ENCODE results near the gene REL. TPM values are rescaled to one million over a fixed set of nuclear protein-coding genes. Genes with fewer than 3 reads are reported as not detected.

Gene REL
- total RNA-seq, 1 experiment from 2014 or later, result 10.2 TPM

DNA sequence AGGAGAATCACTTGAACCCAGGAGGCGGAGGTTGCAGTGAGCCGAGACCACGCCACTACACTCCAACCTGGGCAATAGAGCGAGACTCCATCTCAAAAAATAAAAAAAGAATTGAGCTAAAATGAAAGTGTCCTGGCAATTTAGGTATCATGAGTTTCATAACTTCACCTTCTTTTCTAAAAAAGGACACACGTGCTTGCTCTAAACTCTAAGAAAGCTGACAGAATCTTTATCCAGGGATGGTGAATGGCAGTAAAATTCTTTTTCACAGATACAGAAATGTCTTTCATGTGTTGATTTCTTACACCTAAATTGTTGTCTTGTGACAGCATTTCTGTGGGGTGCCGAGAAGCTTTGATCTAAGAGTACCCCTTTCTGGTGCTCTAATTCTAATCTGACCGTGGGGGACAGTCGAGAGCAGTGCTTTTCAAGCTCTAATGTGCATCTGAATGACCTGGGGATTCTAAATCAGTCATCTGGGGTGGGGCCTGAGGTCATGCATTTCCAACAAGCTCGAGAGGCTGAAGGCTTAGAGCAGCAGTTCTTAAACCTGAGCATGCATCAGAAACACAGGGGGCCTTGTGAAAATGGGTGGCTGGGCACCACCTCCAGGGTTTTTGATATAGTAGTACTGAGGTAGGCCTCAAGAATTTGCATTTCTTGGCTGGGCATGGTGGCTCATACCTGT lies 42.1 kb upstream of the REL start:
- no peak for TF ChIP-seq SP1 (IDR thresholded peaks at IDR 0.05; ENCODE audit: low read depth)
- no peak for TF ChIP-seq JUND (IDR thresholded peaks at IDR 0.05)
- TF ChIP-seq ZFX (IDR thresholded peaks at IDR 0.05), result no peak
- no peak for TF ChIP-seq POLR2AphosphoS5 (IDR thresholded peaks at IDR 0.05; ENCODE audit: low read depth, low read length)
- TF ChIP-seq CBX3 (IDR thresholded peaks at IDR 0.05; ENCODE audit: low read depth), result no peak
- TF ChIP-seq, protein P1, sequence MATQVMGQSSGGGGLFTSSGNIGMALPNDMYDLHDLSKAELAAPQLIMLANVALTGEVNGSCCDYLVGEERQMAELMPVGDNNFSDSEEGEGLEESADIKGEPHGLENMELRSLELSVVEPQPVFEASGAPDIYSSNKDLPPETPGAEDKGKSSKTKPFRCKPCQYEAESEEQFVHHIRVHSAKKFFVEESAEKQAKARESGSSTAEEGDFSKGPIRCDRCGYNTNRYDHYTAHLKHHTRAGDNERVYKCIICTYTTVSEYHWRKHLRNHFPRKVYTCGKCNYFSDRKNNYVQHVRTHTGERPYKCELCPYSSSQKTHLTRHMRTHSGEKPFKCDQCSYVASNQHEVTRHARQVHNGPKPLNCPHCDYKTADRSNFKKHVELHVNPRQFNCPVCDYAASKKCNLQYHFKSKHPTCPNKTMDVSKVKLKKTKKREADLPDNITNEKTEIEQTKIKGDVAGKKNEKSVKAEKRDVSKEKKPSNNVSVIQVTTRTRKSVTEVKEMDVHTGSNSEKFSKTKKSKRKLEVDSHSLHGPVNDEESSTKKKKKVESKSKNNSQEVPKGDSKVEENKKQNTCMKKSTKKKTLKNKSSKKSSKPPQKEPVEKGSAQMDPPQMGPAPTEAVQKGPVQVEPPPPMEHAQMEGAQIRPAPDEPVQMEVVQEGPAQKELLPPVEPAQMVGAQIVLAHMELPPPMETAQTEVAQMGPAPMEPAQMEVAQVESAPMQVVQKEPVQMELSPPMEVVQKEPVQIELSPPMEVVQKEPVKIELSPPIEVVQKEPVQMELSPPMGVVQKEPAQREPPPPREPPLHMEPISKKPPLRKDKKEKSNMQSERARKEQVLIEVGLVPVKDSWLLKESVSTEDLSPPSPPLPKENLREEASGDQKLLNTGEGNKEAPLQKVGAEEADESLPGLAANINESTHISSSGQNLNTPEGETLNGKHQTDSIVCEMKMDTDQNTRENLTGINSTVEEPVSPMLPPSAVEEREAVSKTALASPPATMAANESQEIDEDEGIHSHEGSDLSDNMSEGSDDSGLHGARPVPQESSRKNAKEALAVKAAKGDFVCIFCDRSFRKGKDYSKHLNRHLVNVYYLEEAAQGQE (IDR thresholded peaks at IDR 0.05; ENCODE audit: low read depth), result no peak
- no peak for TF ChIP-seq FOSL1 (IDR thresholded peaks at IDR 0.05; ENCODE audit: low read depth)
- TF ChIP-seq, protein P2, sequence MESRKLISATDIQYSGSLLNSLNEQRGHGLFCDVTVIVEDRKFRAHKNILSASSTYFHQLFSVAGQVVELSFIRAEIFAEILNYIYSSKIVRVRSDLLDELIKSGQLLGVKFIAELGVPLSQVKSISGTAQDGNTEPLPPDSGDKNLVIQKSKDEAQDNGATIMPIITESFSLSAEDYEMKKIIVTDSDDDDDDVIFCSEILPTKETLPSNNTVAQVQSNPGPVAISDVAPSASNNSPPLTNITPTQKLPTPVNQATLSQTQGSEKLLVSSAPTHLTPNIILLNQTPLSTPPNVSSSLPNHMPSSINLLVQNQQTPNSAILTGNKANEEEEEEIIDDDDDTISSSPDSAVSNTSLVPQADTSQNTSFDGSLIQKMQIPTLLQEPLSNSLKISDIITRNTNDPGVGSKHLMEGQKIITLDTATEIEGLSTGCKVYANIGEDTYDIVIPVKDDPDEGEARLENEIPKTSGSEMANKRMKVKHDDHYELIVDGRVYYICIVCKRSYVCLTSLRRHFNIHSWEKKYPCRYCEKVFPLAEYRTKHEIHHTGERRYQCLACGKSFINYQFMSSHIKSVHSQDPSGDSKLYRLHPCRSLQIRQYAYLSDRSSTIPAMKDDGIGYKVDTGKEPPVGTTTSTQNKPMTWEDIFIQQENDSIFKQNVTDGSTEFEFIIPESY (IDR thresholded peaks at IDR 0.05; ENCODE audit: extremely low read depth, insufficient replicate concordance, low read length), result no peak
- TF ChIP-seq SRF (IDR thresholded peaks at IDR 0.05; ENCODE audit: low read depth), result no peak
- TF ChIP-seq EZH2phosphoT487 (IDR thresholded peaks at IDR 0.05; ENCODE audit: borderline replicate concordance), result no peak
- no peak for TF ChIP-seq POLR2A (IDR thresholded peaks at IDR 0.05; ENCODE audit: borderline replicate concordance, extremely low read depth, insufficient read depth, insufficient read length)
- TF ChIP-seq EZH2 (IDR thresholded peaks at IDR 0.05), result no peak
- TF ChIP-seq ZNF274 (IDR thresholded peaks at IDR 0.05; ENCODE audit: low read depth, low read length), result no peak
- no peak for TF ChIP-seq YY1 (IDR thresholded peaks at IDR 0.05; ENCODE audit: extremely low read depth, insufficient replicate concordance, low read depth, low read length)
- no peak for TF ChIP-seq TCF7L2 (IDR thresholded peaks at IDR 0.05; ENCODE audit: borderline replicate concordance, extremely low read depth, insufficient read depth, insufficient read length)
- TF ChIP-seq, protein P3, sequence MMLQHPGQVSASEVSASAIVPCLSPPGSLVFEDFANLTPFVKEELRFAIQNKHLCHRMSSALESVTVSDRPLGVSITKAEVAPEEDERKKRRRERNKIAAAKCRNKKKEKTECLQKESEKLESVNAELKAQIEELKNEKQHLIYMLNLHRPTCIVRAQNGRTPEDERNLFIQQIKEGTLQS (IDR thresholded peaks at IDR 0.05), result no peak
- TF ChIP-seq RAD21 (IDR thresholded peaks at IDR 0.05; ENCODE audit: low read depth), result no peak
- no peak for TF ChIP-seq CTCF (IDR thresholded peaks at IDR 0.05 in 2 of 3, conservative IDR thresholded peaks at IDR 0.05 in 1 of 3; ENCODE audit: borderline replicate concordance in 1 of 3, insufficient read depth in 1 of 3, low read depth in 2 of 3, low read length in 2 of 3)
- CTCF ChIA-PET, result no interaction called here
- intact Hi-C loops (cut with micrococcal nuclease), result no loop called here
- H3K9me3 ChIP-seq (ENCODE audit: control insufficient read depth in 1 of 2, insufficient read depth in 1 of 2, low read depth in 1 of 2, low read length in 2 of 2), result no peaks in the 10 kb centered on the region
- ATAC-seq (no peak), DNase-seq (ENCODE audit: low read depth, low spot score) (no peak)
- H3K4me1 ChIP-seq (ENCODE audit: control insufficient read depth in 1 of 2, insufficient read depth in 2 of 2, low read length in 2 of 2), result no peaks in the 10 kb centered on the region
- H4K20me1 ChIP-seq (ENCODE audit: insufficient read depth), result no peaks in the 10 kb centered on the region
- POLR2A ChIA-PET, result interaction anchor here (1.1 kb wide), 1 partner anchor 28 kb away, joined by 3 read pairs; no protein-coding TSS in a partner anchor
- BruUV-seq (replicated peaks), result no TSS peak
- no peak overlapping the region for H2AFZ ChIP-seq (ENCODE audit: low read depth, low read length, poor library complexity, severe bottlenecking)
- no peak overlapping the region for H3K4me2 ChIP-seq (ENCODE audit: low read length)
- H3K79me2 ChIP-seq (ENCODE audit: insufficient read depth, low read length), result no peaks in the 10 kb centered on the region
- H3K4me3 ChIP-seq (replicated peaks in 1 of 2; ENCODE audit: low read depth in 1 of 2, low read length in 2 of 2), result no peak overlapping the region
- no peak overlapping the region for H3K9ac ChIP-seq (ENCODE audit: low read length)
- H3K27ac ChIP-seq (ENCODE audit: low read depth, low read length), result no peak overlapping the region
- no peaks in the 10 kb centered on the region for H3K36me3 ChIP-seq (ENCODE audit: control insufficient read depth in 1 of 2, insufficient read depth in 2 of 2, low read length in 2 of 2)
- RAD21 ChIA-PET (ENCODE audit: low non-redundant PET in 1 of 2, low total read pairs in 2 of 2, uncharacterized antibody in 2 of 2, unreplicated experiment in 2 of 2), result no interaction called here
- no peaks in the 10 kb centered on the region for H3K9me2 ChIP-seq (ENCODE audit: insufficient read depth)
- peaks cover 8% of the 10 kb centered on the region; the same call in 1 of the 2 replicates for H3K27me3 ChIP-seq (ENCODE audit: insufficient read depth, low read length)
